Sigmoid colon (tissue), 4 donors: ENCODE results near the gene DOP1B.

ENCODE experiments used
- CTCF ChIP-seq, 4 experiments: fragments of 450-650 bp in 3 of 4; fragments of 200-600 bp in 1 of 4; IDR thresholded peaks; one replicate each; pipeline ENCODE4 v1.5.1; 2016 to 2019; ENCODE audit warnings: antibody characterized with exemption in 4 of 4, mild to moderate bottlenecking in 3 of 4, moderate library complexity in 2 of 4
- POLR2A ChIP-seq, 2 donors: fragments of 450-650 bp; IDR thresholded peaks; one replicate each; pipeline ENCODE4 v1.6.1; 2016; ENCODE audit warnings: antibody characterized with exemption in 2 of 2, mild to moderate bottlenecking in 2 of 2, moderate library complexity in 2 of 2
- POLR2AphosphoS5 ChIP-seq, 4 donors: sonication (generic); formaldehyde crosslinking; IDR thresholded peaks; one replicate each; pipeline ENCODE4 v1.6.1; 2017; ENCODE audit warnings: antibody characterized with exemption in 4 of 4

GRCh38 chr21:36200081-36200561, 43.5 kb downstream of the DOP1B start:
- TF ChIP-seq POLR2A (IDR thresholded peaks at IDR 0.05) (no peak), CTCF (IDR thresholded peaks at IDR 0.05) (no peak), POLR2AphosphoS5 (IDR thresholded peaks at IDR 0.05) (no peak)
